ENCODE data around the gene ZNF281. TPM values are rescaled to one million over a fixed set of nuclear protein-coding genes. Genes with fewer than 3 reads are reported as not detected.

ZNF281 gene
- total RNA-seq, 1 donor: 29.7 TPM

GRCh38 chr1:200368556-200368955, 41.3 kb downstream of the ZNF281 start:
- H3K4me3 ChIP-seq (ENCODE audit: low read depth, low read length): no peak overlapping the region
- TF ChIP-seq CTCF (IDR thresholded peaks at IDR 0.05; ENCODE audit: insufficient read depth, low read length): no peak
- DNase-seq (ENCODE audit: low read depth): no peak

- no peak overlapping the region for H3K4me3 ChIP-seq (ENCODE audit: low read depth, low read length)
- peak; percentile 85 for DNase-seq (ENCODE audit: low read depth)
- no peak for TF ChIP-seq CTCF (IDR thresholded peaks at IDR 0.05; ENCODE audit: insufficient read depth, low read length)
Observed at GRCh38 chr1:200367841-200368534, 41.8 kb downstream of the ZNF281 start.

- DNase-seq (ENCODE audit: low read depth): no peak
- TF ChIP-seq CTCF (IDR thresholded peaks at IDR 0.05; ENCODE audit: insufficient read depth, low read length): no peak
- H3K4me3 ChIP-seq (ENCODE audit: low read depth, low read length): no peak overlapping the region
Observed at GRCh38 chr1:200366577-200367253, 43.1 kb downstream of the ZNF281 start.

- no peak overlapping the region for H3K4me3 ChIP-seq (ENCODE audit: low read depth, low read length)
- DNase-seq (ENCODE audit: low read depth): no peak
Observed at GRCh38 chr1:200365897-200366426, 43.9 kb downstream of the ZNF281 start.

GRCh38 chr1:200364831-200365230, 45.0 kb downstream of the ZNF281 start:
- no peak overlapping the region for H3K4me3 ChIP-seq (ENCODE audit: low read depth, low read length)
- peak; percentile 56 for DNase-seq (ENCODE audit: low read depth)
- TF ChIP-seq CTCF (IDR thresholded peaks at IDR 0.05; ENCODE audit: insufficient read depth, low read length): no peak

More at GRCh38 chr1:200365897-200366426, 43.9 kb downstream of the ZNF281 start:
- peak; percentile 11 for TF ChIP-seq CTCF (IDR thresholded peaks at IDR 0.05; ENCODE audit: insufficient read depth, low read length)

GRCh38 chr1:200364091-200364759, 45.6 kb downstream of the ZNF281 start:
- no peak overlapping the region for H3K4me3 ChIP-seq (ENCODE audit: low read depth, low read length)
- DNase-seq (ENCODE audit: low read depth): peak; percentile 53

More at GRCh38 chr1:200364091-200364759, 45.6 kb downstream of the ZNF281 start:
- TF ChIP-seq CTCF (IDR thresholded peaks at IDR 0.05; ENCODE audit: insufficient read depth, low read length): no peak

Measured in fibroblast of the aortic adventitia (primary cell).